DOHH2 (cell line): ENCODE results near the gene RIN1.
"Not testable (repeated sequence)": the region's sequence is repeated elsewhere in the genome, so short reads cannot be mapped to it uniquely, and the experiment has no call there.

Experiments
- H3F3A ChIP-seq: fragments of 200-600 bp; sonication (generic), shearing (Covaris generic); 2 replicates; pipeline ENCODE4 v1.6.0; 2016; ENCODE audit warnings: antibody characterized with exemption, mild to moderate bottlenecking; ENCODE audit not compliant: control insufficient read depth, insufficient read depth
- H3K27ac ChIP-seq: fragments of 200-600 bp; sonication (generic); 2 replicates; pipeline ENCODE4 v1.5.1; 2014; ENCODE audit warnings: low read depth, mild to moderate bottlenecking, low read length, moderate library complexity
- H3K27me3 ChIP-seq: fragments of 200-600 bp; sonication (generic); 2 replicates; pipeline ENCODE4 v1.6.1; 2014; ENCODE audit warnings: mild to moderate bottlenecking, low read length, mixed read lengths; ENCODE audit not compliant: control insufficient read depth
- H3K36me3 ChIP-seq: fragments of 200-600 bp; sonication (generic); 2 replicates; pipeline ENCODE4 v1.6.1; 2014; ENCODE audit warnings: mild to moderate bottlenecking, low read length, moderate library complexity, mixed read lengths; ENCODE audit not compliant: control insufficient read depth
- H3K4me1 ChIP-seq: fragments of 200-600 bp; sonication (generic); 2 replicates; pipeline ENCODE4 v1.6.1; 2014; ENCODE audit warnings: mild to moderate bottlenecking, low read length, mixed read lengths; ENCODE audit not compliant: control insufficient read depth
- H3K4me2 ChIP-seq: fragments of 200-600 bp; sonication (generic); 2 replicates; pipeline ENCODE4 v1.6.0; 2014; ENCODE audit warnings: mild to moderate bottlenecking, low read length, moderate library complexity
- H3K4me3 ChIP-seq: fragments of 200-600 bp; sonication (generic); 2 replicates; pipeline ENCODE4 v1.5.1; 2014; ENCODE audit warnings: mild to moderate bottlenecking, low read length, mixed read lengths
- H3K79me2 ChIP-seq: fragments of 200-600 bp; sonication (generic); 2 replicates; pipeline ENCODE4 v1.6.1; 2014; ENCODE audit warnings: mild to moderate bottlenecking, low read length, mixed read lengths; ENCODE audit not compliant: control insufficient read depth
- H3K9me2 ChIP-seq: fragments of 200-600 bp; sonication (generic); replicated peaks from 2 replicates; pipeline ENCODE4 v1.6.1; 2014; ENCODE audit warnings: mild to moderate bottlenecking, low read length, mixed read lengths; ENCODE audit not compliant: control insufficient read depth
- H3K9me3 ChIP-seq: fragments of 200-600 bp; sonication (generic); 2 replicates; pipeline ENCODE4 v1.6.1; 2014; ENCODE audit warnings: antibody characterized with exemption, low read length, mixed read lengths; ENCODE audit not compliant: control insufficient read depth, insufficient read depth
- H4K20me1 ChIP-seq: fragments of 200-600 bp; sonication (generic); 2 replicates; pipeline ENCODE4 v1.6.0; 2014; ENCODE audit warnings: low read depth, mild to moderate bottlenecking, antibody characterized with exemption, low read length, moderate library complexity; ENCODE audit not compliant: control insufficient read depth, insufficient read depth
- EZH2phosphoT487 ChIP-seq: fragments of 200-600 bp; sonication (generic); IDR thresholded peaks from 2 replicates; pipeline ENCODE4 v1.6.1; 2017; ENCODE audit warnings: borderline replicate concordance, mild to moderate bottlenecking, antibody characterized with exemption, low read length, moderate library complexity, mixed read lengths
- TF ChIP-seq, protein P1 (sequence below): fragments of 200-600 bp; sonication (generic); IDR thresholded peaks from one replicate; pipeline ENCODE4 v1.5.1; 2014; ENCODE audit warnings: antibody characterized with exemption, mild to moderate bottlenecking, low read depth, low read length; ENCODE audit not compliant: poor library complexity, severe bottlenecking

RIN1 gene

DNA sequence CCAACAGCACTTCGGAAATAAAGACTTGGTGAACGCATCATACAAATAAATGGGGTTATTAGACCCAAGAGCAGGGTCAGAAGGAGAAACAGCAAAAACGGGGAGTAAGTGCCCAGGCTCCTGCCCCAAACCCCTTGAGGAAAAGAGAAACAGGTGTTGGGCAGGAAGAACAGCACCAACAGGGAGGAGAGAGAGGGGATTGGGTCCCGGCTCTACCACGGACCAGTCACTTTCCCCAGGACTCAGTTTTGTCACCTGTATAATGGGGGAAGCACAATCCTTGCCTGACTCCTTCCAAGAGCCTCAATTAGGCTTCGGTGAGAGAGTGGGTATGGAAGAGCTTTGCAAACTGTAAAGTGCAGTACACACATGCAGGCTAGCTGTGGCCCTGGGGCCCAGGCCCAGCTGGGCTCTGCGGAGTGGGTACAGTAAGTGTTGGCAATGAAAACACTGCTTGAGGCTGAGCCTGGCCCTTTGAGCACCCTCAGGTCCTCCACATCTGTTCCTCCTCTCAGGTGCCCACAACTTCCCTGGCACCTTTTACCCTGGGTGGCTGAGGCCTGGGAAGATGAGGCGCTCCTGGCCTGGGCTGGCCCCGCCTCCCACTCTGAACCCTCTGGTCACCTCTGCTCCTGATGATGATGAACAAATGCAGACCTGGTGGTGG lies 26.4 kb upstream of the RIN1 start:
- H4K20me1 ChIP-seq = peaks cover 4% of the 10 kb centered on the region; the same call in 1 of the 2 replicates
- TF ChIP-seq EZH2phosphoT487 = no peak
- TF ChIP-seq, protein P1, sequence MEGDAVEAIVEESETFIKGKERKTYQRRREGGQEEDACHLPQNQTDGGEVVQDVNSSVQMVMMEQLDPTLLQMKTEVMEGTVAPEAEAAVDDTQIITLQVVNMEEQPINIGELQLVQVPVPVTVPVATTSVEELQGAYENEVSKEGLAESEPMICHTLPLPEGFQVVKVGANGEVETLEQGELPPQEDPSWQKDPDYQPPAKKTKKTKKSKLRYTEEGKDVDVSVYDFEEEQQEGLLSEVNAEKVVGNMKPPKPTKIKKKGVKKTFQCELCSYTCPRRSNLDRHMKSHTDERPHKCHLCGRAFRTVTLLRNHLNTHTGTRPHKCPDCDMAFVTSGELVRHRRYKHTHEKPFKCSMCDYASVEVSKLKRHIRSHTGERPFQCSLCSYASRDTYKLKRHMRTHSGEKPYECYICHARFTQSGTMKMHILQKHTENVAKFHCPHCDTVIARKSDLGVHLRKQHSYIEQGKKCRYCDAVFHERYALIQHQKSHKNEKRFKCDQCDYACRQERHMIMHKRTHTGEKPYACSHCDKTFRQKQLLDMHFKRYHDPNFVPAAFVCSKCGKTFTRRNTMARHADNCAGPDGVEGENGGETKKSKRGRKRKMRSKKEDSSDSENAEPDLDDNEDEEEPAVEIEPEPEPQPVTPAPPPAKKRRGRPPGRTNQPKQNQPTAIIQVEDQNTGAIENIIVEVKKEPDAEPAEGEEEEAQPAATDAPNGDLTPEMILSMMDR = no peak
- H3K27me3 ChIP-seq = no peaks in the 10 kb centered on the region
- no peaks in the 10 kb centered on the region for H3K79me2 ChIP-seq
- no peaks in the 10 kb centered on the region for H3K9me3 ChIP-seq
- no peak overlapping the region for H3K4me3 ChIP-seq
- H3K36me3 ChIP-seq = peaks cover 46% of the 10 kb centered on the region
- H3K27ac ChIP-seq = no peak overlapping the region
- no peaks in the 10 kb centered on the region for H3K9me2 ChIP-seq
- no peaks in the 10 kb centered on the region for H3K4me1 ChIP-seq
- H3K4me2 ChIP-seq = no peak overlapping the region
- H3F3A ChIP-seq = peaks cover 2% of the 10 kb centered on the region; the same call in 1 of the 2 replicates

DNA sequence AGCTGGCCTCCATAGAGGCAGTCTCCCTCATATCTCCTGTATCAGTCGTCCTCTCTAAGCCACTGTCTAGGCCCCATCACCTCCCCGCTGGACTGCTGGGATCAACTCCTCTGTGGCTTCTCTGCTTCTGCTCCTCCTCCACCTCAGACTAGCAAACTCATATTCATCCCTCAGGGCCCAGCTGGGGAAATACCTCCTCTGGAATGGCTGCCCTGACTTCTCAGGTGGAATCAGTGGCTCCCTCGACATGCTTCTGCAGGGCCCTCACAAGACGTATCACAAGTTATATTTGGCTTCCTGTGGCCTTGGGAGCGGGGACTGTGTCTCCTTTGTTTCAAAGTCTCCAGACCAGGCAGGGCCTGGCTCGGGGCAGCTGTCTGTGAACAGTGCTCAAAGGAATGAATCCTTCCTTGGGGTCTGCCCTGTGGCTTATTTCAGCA lies 25.3 kb upstream of the RIN1 start:
- Histone ChIP-seq H3K36me3 (peaks cover 35% of the 10 kb centered on the region), H3F3A (peaks cover 2% of the 10 kb centered on the region; the same call in 1 of the 2 replicates)
- no peak for TF ChIP-seq EZH2phosphoT487
- TF ChIP-seq, protein P1 = no peak

DNA sequence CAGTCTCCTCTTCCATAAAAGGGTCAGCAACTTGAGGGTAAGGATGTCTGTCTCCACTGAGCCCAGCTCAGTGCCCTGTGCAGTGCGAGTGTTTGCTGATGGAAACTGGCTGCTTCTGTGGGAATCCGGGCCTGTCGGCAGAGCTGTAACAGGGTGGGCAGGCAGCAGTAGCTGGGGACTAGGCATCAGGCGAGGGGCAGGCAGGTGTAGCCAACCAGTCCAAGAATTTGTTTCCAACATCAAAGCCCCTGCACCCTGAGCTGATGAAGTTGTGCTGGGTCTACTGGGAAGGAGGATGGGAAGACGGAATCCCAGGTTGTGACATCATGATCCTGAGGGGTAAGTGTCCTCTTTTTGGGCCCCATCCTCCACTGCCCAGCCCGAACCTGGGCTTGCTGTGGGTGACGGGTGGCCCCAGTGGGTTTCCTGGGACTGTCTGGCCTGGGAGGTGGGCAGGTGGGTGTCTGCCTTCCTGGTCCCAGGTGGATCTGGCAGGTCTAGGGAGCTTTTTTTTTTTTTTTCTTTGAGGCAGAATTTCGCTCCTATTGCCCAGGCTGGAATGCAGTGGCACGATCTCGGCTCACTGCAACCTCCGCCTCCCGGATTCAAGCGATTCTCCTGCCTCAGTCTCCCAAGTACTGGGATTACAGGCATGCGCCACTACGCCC lies 24.3 kb upstream of the RIN1 start:
- Histone ChIP-seq H3K27me3 (no peaks in the 10 kb centered on the region), H3K36me3 (peaks cover 26% of the 10 kb centered on the region), H3K9me3 (no peaks in the 10 kb centered on the region), H4K20me1 (peaks cover 4% of the 10 kb centered on the region; the same call in 1 of the 2 replicates), H3K9me2 (no peaks in the 10 kb centered on the region), H3K27ac (no peak overlapping the region), H3K4me2 (no peak overlapping the region), H3K79me2 (no peaks in the 10 kb centered on the region), H3F3A (peaks cover 6% of the 10 kb centered on the region; the same call in 1 of the 2 replicates), H3K4me3 (no peak overlapping the region), H3K4me1 (no peaks in the 10 kb centered on the region)
- TF ChIP-seq EZH2phosphoT487 = no peak

More for the DNA sequence above, 25.3 kb upstream of the RIN1 start:
- Histone ChIP-seq H3K27me3 (no peaks in the 10 kb centered on the region), H3K4me3 (no peak overlapping the region), H3K79me2 (no peaks in the 10 kb centered on the region), H3K9me3 (no peaks in the 10 kb centered on the region), H3K27ac (no peak overlapping the region), H3K4me2 (no peak overlapping the region), H3K9me2 (no peaks in the 10 kb centered on the region), H4K20me1 (peaks cover 4% of the 10 kb centered on the region; the same call in 1 of the 2 replicates), H3K4me1 (no peaks in the 10 kb centered on the region)

DNA sequence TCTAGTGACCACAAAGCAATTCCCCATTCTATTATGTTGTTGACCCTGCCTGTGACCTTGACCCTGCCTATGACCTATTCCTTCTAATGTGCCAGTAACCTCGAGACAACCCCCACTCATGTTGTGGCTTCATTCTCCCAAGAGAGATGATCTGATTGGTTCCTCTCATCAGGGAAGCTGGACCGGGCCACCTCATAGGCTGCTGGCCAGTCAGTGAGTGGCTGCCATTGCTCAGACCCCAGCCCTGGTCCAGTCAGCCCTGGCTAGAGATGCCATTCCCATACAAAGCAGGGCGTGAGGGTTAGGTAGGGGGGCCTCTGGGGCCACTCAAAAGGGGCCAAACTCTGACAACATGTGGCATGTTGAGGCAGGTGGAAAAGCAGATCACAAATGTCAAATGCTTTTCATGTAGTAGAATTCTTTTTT lies 23.4 kb upstream of the RIN1 start:
- H3K9me3 ChIP-seq = no peaks in the 10 kb centered on the region
- no peak overlapping the region for H3K27ac ChIP-seq
- no peak overlapping the region for H3K4me3 ChIP-seq
- no peak for TF ChIP-seq EZH2phosphoT487
- TF ChIP-seq, protein P1 = no peak
- H3F3A ChIP-seq = peaks cover 6% of the 10 kb centered on the region; the same call in 1 of the 2 replicates
- peaks cover 22% of the 10 kb centered on the region for H3K36me3 ChIP-seq
- no peak overlapping the region for H3K4me2 ChIP-seq
- no peaks in the 10 kb centered on the region for H3K27me3 ChIP-seq
- no peaks in the 10 kb centered on the region for H3K9me2 ChIP-seq
- H3K79me2 ChIP-seq = no peaks in the 10 kb centered on the region
- H3K4me1 ChIP-seq = no peaks in the 10 kb centered on the region
- H4K20me1 ChIP-seq = peaks cover 4% of the 10 kb centered on the region; the same call in 1 of the 2 replicates

DNA sequence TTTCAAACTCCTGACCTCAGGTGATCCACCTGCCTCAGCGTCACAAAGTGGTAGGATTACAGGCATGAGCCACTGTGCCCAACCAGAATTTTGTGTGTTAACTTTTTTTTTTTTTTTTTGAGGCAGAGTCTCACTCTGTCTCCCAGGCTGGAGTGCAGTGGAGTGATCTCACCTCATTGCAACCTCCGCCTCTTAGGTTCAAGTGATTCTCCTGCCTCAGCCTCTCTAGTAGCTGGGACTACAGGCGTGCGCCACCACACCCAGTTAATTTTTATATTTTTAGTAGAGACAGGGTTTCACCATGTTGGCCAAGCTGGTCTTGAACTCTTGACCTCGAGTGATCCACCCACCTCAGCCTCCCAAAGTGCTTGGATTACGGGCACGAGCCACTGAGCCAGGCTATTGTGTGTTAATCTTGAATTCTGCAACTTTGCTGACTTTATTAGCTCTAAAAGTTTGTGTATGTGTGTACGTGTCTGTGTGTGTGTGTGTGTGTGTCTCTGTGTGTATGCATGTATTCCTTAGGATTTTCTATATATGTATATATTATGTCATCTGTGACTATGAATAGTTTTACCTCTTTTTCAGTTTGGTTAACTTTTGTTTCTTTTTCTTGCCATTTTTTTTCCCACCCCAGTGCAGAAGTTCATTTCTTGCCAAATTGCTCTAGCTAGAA lies 14.5 kb upstream of the RIN1 start:
- H4K20me1 ChIP-seq, H3K4me2 ChIP-seq, H3K9me3 ChIP-seq, H3K36me3 ChIP-seq, H3K27ac ChIP-seq, H3K27me3 ChIP-seq, H3K4me3 ChIP-seq, H3K9me2 ChIP-seq: not testable (repeated sequence)
- H3F3A ChIP-seq = peaks cover 13% of the 10 kb centered on the region
- peaks cover 12% of the 10 kb centered on the region for H3K79me2 ChIP-seq
- H3K4me1 ChIP-seq = peaks cover 22% of the 10 kb centered on the region
